NCI-H69 (cell line): ENCODE measurements around the gene ANGPTL4.
"Not testable (repeated sequence)": the region's sequence is repeated elsewhere in the genome, so short reads cannot be mapped to it uniquely, and the experiment has no call there.

Source experiments
- DNase-seq: peaks from one replicate; lab custom pipeline; 2025; lab: John Stamatoyannopoulos, UW

Gene ANGPTL4, protein sequence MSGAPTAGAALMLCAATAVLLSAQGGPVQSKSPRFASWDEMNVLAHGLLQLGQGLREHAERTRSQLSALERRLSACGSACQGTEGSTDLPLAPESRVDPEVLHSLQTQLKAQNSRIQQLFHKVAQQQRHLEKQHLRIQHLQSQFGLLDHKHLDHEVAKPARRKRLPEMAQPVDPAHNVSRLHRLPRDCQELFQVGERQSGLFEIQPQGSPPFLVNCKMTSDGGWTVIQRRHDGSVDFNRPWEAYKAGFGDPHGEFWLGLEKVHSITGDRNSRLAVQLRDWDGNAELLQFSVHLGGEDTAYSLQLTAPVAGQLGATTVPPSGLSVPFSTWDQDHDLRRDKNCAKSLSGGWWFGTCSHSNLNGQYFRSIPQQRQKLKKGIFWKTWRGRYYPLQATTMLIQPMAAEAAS

DNA sequence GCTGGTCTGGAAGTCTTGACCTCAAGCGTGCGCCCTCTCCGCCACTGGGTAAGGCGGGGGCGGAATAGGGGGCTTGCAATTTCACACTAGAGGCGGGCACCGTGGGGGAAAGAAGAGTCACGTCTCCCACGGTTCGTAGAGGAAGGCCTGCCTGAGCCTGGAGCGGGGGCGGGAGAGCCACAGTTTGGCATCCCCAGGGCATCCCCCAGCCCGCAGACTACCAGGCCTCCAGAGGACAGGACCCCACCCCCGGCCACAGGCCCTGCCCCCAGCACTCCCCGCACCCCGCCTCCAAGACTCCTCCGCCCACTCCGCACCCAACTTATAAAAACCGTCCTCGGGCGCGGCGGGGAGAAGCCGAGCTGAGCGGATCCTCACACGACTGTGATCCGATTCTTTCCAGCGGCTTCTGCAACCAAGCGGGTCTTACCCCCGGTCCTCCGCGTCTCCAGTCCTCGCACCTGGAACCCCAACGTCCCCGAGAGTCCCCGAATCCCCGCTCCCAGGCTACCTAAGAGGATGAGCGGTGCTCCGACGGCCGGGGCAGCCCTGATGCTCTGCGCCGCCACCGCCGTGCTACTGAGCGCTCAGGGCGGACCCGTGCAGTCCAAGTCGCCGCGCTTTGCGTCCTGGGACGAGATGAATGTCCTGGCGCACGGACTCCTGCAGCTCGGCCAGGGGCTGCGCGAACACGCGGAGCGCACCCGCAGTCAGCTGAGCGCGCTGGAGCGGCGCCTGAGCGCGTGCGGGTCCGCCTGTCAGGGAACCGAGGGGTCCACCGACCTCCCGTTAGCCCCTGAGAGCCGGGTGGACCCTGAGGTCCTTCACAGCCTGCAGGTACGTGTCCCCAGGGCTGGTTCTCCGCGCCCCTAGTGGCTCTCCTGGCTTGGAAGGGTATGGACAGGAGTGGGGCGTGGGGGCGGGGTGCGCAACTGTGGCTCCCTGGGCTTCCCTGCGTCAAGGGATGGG, at the start of gene ANGPTL4:
TSS of gene ANGPTL4 (plus strand) at position 353 of the 969 bp plus-strand sequence. CDS start at position 520, 167 bp downstream.
- peak; percentile 46 for DNase-seq

DNA sequence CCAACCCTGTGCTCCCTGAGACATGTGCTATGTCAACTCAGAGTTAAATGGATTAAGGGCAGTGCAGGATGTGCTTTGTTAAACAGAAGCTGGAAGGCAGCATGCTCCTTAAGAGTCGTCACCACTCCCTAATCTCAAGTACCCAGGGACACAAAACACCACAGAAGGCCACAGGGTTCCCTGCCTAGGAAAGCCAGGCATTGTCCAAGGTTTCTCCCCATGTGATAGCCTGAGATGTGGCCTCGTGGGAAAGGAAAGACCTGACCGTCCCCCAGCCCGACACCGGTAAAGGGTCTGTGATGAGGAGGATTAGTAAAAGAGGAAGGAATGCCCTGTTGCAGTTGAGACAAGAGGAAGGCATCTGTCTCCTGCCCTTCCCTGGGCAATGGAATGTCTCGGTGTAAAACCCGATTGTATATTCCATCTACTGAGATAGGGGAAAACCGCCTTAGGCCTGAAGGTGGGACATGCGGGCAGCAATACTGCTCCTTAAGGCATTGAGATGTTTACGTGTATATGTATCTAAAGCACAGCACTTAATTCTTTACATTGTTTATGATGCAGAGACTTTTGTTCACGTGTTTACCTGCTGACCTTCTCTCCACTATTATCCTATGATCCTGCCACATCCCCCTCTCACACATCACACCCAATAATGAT, 48.8 kb upstream of the ANGPTL4 start:
- DNase-seq, result not testable (repeated sequence)

DNA sequence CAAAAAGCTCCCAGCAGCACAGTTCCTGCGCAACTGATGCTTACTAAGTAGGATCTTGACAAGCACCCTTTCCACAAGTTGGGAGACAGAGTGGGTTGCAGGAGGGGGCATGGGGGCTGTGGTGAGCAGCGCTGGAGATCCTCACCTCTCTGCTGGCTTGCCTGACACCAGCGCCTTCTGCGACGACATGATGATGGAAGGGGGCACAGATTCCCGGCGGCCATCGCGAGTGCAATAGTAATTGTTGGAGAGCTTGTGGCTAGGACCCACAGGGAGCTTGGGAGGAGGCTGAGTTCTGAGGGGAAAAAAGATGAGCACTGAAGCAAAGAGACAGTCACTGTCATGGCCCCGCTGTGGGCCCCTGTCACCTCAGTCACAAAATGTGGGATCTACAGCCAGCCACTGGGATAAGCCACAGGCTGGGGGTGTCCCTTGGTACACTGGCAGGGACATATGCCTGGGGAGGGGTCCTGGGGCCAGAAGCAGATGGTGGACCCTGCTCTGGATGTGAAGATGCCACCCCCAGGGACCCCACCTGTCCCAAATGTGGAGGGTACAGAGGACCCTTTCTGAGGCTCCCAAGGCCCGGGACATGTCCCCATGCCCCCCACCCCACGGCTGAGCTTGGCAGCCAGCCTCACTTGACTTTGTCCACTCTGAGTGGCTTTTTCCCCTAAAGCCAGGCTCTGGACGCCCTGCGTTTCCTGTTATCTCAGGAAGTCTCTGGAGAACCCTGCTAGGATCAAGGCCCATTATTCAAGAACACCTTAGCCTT, 47.4 kb upstream of the ANGPTL4 start:
- DNase-seq, result no peak

DNA sequence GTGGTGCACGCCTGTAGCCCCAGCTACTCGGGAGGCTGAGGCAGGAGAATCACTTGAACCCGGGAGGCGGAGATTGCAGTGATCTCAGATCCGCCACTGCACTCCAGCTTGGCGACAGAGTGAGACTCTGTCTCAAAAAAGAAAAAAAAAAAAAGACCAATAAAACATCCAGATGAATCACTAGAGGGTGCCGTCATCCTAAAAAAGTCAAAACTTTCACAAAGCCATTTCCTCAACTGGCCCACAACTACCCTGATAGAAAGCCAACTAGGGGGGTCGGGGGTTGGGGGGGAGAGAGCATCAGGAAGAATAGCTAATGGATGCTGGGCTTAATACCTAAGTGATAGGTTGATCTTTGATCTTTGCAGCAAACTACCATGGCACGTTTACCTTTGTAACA, 45.1 kb upstream of the ANGPTL4 start:
- not testable (repeated sequence) for DNase-seq

DNA sequence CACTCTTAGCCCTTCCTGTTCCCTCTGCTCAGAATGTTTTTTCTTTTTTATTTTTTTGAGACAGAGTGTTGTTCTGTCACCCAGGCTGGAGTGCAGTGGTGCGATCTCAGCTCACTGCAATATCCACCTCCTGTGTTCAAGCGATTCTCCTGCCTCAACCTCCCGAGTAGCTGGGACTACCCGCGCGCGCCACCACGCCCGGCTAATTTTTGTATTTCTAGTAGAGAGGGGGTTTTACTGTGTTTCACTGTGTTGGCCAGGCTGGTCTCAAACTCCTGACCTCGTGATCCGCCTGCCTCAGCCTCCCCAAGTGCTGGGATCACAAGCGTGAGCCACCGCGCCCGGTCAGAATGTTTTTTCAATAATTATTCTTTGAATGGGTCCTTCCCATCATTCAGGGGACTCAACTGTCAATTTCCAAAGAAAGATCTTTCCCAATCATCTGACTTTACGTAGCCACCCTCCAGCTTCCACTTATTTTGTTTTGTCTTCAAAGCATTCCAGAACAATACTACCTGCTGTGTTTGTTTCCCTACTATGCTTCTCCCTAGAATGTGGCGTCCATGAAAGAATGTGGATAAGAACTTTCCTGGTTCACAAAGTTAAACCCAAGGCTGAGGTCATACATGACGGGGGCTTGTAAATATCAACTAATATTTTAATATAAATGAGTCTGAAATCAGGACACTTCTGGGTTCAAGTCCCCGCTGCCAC, 44.0 kb upstream of the ANGPTL4 start:
- no peak for DNase-seq

DNA sequence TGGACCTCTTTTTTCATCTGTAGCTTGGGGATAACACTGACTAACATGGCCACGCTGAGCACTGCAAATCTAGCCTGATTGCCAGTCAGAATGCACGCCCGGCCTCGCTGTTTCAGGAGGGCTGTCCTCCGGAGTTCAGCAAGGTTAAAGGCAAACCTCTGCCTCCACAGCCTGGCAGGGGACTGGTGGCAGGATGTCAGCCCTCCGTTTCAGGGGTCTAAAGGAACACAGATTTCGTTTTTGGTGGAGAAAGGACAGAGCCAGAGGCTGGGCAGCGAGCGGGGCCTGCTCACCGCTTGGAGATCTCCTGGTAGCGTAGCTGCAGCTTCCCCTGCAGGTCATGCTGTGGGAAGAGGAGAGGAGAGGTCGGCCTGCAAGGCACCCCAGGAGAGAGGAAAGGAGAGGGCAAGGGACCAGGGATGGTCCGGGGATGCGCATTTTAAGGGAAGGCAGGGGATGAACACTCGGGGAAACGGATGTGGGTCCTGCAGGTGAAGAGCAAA, 43.3 kb upstream of the ANGPTL4 start:
- peak; percentile 46 for DNase-seq

DNA sequence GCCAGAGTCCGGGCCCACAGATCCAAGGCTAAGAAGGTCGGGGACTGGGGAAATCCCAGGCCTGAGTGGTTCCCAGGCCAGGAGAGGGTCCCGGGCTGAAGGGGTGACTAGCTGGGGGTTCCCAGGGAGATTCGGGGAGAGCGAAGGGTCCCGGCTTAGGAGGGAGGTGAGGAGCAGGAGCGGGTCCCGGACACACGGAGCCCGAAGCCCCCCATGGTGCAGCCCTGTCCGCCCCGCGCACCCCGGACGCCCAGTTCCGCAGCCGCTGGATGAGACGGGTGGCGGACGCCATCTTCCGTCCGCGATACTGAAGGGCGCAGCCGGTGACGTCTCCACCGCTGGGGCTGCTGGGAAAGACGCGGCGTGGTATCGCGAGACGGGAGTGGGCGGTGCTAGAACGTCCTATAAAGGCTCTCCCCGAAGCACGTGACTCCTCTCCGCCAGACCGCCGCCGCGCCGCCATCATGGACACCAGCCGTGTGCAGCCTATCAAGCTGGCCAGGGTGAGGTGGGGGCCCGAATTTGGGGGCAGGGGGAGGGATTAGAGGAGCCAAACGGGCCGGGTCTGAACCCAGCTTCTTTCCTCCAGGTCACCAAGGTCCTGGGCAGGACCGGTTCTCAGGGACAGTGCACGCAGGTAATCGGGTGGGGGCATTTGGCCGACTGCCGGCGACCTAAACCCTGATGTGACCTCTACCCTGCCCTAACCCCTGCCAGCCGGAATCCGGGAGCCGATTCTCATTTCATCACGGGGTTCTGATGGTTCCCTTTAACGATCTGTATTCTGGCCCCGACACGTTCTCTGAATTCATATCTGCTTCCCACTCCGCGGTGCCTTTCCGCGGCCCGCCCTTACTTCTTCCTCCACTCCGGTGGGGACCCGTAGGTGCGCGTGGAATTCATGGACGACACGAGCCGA, 42.6 kb upstream of the ANGPTL4 start, which contains the start of the genes NDUFA7 and RPS28:
TSS of gene NDUFA7 (minus strand) at position 309 of the 919 bp plus-strand sequence. CDS start at position 292, 17 bp downstream.
TSS of gene RPS28 (plus strand) at position 430 of the 919 bp plus-strand sequence. CDS start at position 465, 35 bp downstream.
- peak; percentile 97 for DNase-seq

DNA sequence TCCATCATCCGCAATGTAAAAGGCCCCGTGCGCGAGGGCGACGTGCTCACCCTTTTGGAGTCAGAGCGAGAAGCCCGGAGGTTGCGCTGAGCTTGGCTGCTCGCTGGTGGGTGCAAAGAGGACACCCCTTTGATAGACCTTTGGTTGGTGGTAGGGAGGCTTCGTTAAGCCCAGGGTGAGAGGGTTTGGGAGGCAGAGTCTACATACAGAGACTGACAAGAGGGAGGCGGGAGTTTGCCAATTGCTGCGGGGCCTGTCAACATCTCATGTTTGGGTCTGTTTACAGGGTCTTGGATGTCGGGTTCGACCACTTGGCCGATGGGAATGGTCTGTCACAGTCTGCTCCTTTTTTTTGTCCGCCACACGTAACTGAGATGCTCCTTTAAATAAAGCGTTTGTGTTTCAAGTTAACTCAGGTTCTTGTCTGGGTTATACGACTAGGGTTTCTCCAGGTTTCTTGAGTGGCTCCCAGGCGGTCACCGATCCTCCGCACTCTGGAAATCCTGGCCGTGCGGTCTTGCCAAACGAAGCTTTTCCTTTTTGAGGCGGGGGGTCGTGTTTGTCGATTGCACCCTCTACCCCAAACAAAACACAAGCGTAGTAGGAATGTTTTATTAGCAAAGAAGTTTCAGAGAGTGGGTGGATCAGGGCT, 41.8 kb upstream of the ANGPTL4 start:
- DNase-seq, result no peak

DNA sequence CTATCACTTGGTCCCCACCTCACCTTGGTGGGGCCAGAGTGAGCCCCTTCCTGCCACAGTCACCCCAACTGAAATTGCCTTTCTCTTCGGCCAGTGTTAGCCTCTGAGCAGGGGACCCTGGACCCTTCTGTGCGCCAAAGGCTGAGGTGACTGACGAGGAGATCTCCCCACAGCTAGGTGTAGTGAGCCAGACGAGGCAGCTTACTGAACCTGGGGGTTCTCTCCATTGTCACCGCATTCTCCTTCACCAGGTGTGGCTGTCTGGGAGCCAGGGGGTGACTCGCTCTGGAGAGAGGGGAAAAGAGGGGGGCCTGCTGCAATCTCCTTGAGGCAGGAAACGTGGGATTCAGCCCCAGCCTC, 41.3 kb upstream of the ANGPTL4 start:
- no peak for DNase-seq

DNA sequence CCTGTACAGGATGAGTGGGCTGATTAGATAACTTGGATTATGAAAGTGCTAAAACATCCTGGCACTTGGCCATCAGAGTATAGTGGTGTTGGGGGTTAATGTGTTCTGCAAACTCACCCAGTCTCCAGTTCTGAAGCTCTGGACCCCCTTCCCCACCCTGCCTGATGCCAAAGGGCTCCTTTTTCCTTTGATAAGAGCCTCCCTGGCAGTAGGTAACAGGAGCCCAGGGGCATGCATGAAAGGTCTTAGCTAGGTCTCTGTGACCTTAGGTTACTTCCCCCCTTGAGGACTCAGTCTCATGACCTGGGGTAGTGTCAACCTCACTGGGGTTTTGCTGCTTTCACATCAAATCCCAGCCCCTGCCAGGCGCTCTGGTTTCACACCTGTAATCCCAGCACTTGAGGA, 40.2 kb upstream of the ANGPTL4 start:
- DNase-seq, result no peak

DNA sequence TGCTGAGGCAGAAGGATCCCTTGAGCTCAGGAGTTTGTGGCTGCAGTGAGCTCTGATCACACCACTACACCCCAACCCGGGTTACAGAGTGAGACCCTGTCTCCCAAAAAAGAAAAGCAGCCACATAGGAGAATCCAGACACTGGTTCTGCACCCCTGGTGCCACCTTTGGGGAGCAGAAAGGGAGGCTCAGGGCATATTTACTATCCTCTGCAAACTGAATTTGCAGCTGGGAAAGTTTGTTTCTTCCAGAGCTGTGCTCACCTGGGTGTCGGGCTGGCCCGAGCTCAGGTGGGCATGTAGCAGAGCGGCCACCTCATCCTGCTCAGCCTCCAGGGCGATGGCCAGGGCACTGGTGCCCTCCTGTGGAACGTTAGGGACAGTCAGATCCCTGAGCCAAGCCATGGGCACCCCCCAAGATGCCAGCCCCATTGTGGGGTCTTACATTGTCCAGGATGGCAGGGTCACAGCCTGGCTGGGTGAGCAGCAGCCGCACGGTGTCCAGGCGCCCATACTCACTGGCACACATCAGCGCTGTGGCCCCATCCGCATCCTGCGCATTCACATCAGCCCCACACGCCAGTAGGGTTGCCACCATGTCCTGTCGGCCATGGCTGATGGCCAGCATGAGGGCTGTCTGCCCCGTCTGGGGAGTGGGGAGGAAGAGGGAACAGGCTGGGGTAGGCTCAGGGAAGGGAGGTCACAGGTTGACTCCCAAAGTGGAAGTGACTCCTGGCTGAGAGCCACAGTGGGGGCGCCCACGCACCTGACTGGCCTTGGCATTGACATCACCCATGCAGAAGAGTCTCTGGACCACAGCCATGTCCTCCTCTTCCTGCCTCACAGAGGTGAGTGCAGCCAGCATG, 39.5 kb upstream of the ANGPTL4 start:
- no peak for DNase-seq

DNA sequence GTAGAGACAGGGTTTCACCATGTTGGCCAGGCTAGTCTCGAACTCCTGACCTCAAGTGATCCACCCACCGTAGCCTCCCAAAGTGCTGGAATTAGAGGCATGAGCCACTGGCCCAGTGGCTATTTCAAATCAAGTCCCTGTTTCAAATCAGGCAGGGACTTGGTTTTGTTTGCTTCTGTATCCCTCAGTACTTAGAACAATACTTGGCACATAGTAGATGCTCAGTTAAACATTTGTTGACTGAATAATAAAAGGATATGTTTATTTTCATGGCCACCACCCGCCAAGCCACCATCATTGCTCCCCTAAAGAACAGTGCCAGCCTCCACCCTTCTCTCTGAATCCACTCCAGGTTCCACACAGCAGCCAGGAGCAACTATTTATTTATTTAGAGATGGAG, 38.5 kb upstream of the ANGPTL4 start:
- no peak for DNase-seq

DNA sequence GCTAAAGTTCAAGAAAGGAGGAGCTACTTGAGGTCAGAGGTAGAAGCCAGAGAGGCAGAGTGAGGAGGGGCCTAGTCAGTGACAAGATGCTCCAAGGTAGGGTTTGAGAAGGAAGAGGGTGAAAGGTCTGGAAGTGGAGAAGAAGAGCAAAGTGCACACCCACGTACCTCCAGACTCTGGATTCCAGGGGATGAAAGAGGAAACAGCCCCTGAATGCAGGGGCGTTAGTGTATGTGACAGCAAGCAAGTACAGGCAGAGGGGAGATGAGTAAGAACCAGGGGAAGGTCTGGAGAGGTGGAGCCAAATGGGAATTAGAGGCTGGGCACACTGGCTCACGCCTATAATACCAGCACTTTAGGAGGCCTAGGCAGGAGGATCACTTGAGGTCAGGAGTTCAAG, 34.0 kb upstream of the ANGPTL4 start:
- DNase-seq, result no peak

DNA sequence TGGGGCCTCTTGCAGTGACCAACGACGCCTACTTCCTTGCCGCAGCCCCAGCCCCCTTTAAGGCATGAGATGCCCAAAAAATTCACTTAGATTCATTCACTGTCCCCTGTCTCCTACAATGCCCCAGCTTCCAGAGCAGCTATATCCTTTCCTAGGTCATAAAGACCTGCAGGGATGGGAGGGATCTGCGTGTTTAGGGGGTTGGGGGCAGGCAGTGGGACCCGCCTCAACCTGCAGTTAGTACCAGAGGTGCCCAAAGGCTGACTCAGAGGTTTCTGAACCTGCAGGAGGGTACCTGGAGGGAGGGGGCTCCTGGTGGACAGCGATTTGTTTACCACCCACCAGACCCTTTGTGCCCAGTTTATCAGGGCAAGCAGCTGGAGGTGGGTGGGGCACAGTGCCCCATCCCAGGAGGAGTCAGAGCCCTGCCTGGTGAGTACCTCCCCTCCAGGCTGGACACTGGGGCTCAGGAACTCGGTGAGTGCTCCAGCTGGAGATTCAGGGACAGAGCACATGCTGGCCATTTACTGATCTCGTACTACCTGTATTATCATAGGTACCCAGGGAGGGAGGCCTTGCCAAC, 32.6 kb upstream of the ANGPTL4 start:
- DNase-seq, result no peak

DNA sequence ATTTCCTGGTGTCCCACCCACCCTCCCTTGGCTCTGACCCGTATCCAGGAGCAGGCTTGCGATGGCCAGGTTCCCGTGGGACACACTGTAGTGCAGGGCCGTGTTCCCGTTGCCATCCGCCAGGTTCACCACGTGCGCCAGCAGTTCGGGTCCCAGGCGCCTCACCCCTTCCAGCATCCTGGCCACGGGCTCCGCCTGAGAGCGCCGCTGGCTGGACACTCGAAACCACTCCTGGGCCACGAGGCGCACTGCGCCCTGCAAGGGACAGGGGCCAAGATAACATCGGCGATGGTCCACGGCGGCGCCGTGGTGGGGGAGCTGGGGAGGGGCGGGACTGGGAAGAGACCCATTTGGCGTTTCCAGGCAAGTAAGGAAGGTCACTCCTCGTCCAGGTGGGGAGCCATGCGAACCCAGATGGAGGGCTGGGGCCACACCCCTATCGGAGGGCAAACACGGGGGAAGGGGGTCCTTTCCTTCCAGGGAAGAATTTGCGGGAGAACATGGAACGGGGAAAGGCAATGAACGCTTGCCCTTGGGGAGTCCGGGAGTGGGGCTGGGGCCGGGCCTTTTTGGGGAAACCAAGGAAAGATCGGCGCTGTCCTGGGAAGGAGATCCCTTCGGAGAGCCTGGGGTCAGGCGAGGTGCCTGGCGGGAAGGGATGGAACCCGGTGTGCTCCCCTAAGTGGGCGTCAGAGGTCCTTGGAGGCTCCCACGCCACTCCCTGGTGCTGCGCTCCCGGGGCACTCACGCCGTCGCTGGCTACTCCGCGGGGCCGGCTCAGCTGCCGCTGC, 30.8 kb upstream of the ANGPTL4 start:
- no peak for DNase-seq

DNA sequence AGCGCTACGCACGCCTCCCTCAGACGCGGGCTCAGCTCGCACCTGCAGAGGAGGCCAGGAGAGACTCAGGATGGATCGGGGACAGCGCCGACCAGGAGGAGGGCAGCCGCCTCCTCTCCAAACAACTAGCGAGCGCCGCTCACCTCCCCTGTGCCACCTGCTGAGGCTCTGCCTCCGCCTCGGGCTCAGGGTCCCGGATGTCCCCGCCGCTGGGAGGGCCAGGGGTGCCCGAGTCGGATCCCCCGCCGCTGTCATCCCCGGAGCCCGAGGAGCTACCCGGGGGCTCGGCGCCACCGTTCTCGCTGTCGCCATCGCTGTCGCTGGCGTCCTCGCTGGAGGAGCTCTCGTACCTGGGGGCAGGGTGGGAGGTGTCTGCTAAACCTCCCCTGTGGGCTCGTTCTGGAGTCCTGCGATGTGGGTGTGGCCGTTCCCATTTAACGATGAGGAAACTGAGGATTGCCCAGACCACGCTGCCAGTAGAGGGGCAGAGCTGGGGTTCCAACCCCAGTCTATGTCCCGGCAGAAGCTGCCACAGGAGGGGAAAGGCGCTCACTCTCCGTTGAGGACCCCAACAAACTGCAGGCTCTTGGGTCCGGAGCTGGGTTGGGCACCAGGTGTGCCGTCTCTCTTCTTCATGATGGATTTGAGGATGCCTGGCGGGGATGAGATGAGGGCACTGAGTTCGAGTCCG, 30.0 kb upstream of the ANGPTL4 start:
- peak; percentile 70 for DNase-seq
